WERI-Rb-1 (cell line): Measurements from ENCODE around the gene MAGEB10.

Source experiments
- DNase-seq: peaks from one replicate; pipeline ENCODE4 v3.0.0-alpha.2; 2020
- H3K27ac ChIP-seq: fragments of 250-450 bp; sonication (Bioruptor Pico); 2 replicates; pipeline ENCODE4 v1.5.1; 2020; ENCODE audit warnings: mild to moderate bottlenecking, moderate library complexity
- H3K27me3 ChIP-seq: fragments of 250-450 bp; sonication (Bioruptor Pico); 2 replicates; pipeline ENCODE4 v1.5.1; 2021; ENCODE audit warnings: mild to moderate bottlenecking, low read depth, moderate library complexity; ENCODE audit not compliant: insufficient read depth, severe bottlenecking
- H3K36me3 ChIP-seq: fragments of 250-450 bp; sonication (Bioruptor Pico); 2 replicates; pipeline ENCODE4 v1.5.1; 2020; ENCODE audit warnings: mild to moderate bottlenecking, moderate library complexity
- H3K4me3 ChIP-seq: 2 replicates; pipeline ENCODE4 v1.5.1; 2011; ENCODE audit warnings: low read depth, mild to moderate bottlenecking, control low read depth, low read length
- H3K9me3 ChIP-seq: fragments of 250-450 bp; sonication (Bioruptor Pico); 2 replicates; pipeline ENCODE4 v1.5.1; 2021; ENCODE audit warnings: mild to moderate bottlenecking, moderate library complexity; ENCODE audit not compliant: severe bottlenecking
- TF ChIP-seq, protein P1 (sequence below): IDR thresholded peaks from 2 replicates; pipeline ENCODE4 v1.5.1; 2011; ENCODE audit warnings: low read depth, mild to moderate bottlenecking, control low read depth, inconsistent platforms, low read length

MAGEB10 gene, protein sequence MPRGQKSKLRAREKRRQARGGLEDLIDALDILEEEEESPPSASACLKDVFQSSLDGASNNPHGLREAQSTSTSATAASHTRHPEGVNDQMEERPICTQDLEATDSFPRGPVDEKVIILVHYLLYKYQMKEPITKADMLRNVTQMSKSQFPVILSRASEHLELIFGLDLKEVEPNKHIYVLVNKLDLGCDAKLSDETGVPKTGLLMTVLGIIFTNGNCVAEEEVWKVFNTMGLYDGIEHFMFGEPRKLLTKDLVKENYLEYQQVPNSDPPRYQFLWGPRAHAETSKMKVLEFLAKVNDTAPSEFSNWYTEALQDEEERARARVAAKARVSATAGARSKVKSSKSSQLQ

DNA sequence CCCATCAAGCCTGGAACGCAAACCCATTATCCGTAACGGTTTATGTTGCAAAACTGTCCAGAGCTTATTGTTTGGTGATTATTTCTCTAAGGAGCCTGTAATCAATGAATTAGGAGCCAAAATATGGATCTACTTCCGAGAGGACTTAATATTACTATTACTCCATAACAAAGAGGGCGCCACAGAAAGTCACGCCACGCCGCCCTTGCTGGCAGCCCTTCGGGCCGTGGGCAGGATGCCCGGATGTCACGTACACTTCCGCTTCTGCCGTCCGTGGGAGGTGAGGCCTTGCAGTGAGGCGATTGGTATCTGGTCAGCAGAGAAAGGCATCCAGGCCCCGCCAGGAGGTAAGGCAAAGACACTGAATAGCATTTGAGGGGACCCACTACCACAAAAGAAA, at the start of gene MAGEB10:
Gene MAGEB10, plus strand, starts transcription at position 301 of the 400 bp plus-strand sequence. CDS start 13,317 bp downstream, outside the sequence.
- Histone ChIP-seq H3K9me3 (no peaks in the 10 kb centered on the region), H3K36me3 (no peaks in the 10 kb centered on the region), H3K27ac (no peak within 1 kb of the TSS), H3K27me3 (no peaks in the 10 kb centered on the region), H3K4me3 (no peak within 1 kb of the TSS)
- DNase-seq: no peak
- TF ChIP-seq, protein P1, sequence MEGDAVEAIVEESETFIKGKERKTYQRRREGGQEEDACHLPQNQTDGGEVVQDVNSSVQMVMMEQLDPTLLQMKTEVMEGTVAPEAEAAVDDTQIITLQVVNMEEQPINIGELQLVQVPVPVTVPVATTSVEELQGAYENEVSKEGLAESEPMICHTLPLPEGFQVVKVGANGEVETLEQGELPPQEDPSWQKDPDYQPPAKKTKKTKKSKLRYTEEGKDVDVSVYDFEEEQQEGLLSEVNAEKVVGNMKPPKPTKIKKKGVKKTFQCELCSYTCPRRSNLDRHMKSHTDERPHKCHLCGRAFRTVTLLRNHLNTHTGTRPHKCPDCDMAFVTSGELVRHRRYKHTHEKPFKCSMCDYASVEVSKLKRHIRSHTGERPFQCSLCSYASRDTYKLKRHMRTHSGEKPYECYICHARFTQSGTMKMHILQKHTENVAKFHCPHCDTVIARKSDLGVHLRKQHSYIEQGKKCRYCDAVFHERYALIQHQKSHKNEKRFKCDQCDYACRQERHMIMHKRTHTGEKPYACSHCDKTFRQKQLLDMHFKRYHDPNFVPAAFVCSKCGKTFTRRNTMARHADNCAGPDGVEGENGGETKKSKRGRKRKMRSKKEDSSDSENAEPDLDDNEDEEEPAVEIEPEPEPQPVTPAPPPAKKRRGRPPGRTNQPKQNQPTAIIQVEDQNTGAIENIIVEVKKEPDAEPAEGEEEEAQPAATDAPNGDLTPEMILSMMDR: no peak

DNA sequence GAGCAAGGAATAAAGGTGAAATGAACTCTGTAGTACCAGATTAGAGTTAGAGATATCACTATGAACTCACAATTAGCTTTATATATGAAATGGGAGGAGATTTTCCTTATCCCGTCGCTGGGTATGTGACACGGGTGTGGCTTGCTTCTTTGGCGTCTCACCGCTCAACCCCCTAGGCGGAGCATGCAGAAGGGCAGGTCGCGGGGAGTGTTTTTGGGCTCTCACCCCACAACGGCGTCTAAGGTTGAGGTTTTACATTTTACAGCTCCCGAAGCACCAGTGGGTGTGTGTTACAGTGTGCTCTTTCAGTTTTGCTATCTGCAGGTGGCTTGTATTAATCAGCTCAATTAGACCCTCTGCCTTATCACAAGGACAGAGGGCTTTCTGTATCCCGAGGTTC, 42.1 kb upstream of the MAGEB10 start:
- no peak for DNase-seq
- Histone ChIP-seq H3K9me3 (no peaks in the 10 kb centered on the region), H3K27me3 (no peaks in the 10 kb centered on the region), H3K27ac (no peak overlapping the region), H3K4me3 (no peak overlapping the region), H3K36me3 (no peaks in the 10 kb centered on the region)
- TF ChIP-seq, protein P1: no peak

DNA sequence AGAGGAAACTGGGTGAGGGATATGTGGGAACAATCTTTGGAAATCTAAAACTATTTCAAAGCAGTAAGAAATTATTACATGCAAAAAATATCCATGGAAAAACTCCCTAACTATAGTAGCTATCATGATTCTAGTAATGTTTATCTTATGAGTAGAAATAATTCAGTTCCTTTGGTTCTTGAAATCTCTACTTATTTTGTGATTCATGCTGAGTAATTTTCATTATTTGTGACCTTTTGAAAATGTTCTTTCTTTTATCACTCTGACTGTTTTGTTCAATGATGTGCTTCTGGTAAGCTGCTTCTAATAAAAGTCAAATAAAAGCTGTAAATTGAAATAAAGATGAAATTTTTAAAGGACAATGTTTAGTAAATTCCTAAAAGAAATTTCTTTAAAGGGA, 40.4 kb upstream of the MAGEB10 start:
- Histone ChIP-seq H3K9me3 (no peaks in the 10 kb centered on the region), H3K27ac (no peak overlapping the region), H3K4me3 (no peak overlapping the region), H3K36me3 (no peaks in the 10 kb centered on the region), H3K27me3 (no peaks in the 10 kb centered on the region)
- TF ChIP-seq, protein P1: no peak
- DNase-seq: no peak

DNA sequence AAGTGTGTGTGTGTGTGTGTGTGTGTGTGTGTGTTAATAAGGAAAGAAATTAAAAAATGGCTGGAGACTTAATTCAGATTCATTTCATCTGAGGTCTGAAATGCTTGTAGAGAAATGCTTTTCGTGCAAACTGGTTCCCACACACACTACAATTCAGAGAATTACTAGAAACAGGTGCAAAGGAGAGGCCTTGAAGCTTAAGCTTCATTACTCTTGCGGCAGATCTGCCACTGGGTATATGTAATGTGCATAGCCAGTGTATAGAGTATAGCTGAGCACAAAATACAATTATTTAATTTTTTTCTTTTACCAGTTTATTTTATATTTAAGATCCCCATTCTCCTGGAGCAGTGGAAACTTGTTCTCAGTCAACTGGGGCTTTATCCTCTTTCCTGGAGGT, 31.8 kb upstream of the MAGEB10 start:
- no peaks in the 10 kb centered on the region for H3K36me3 ChIP-seq
- peaks cover 4% of the 10 kb centered on the region for H3K27me3 ChIP-seq
- H3K4me3 ChIP-seq: no peak overlapping the region
- H3K27ac ChIP-seq: no peak overlapping the region
- no peak for DNase-seq
- TF ChIP-seq, protein P1: no peak
- no peaks in the 10 kb centered on the region for H3K9me3 ChIP-seq

DNA sequence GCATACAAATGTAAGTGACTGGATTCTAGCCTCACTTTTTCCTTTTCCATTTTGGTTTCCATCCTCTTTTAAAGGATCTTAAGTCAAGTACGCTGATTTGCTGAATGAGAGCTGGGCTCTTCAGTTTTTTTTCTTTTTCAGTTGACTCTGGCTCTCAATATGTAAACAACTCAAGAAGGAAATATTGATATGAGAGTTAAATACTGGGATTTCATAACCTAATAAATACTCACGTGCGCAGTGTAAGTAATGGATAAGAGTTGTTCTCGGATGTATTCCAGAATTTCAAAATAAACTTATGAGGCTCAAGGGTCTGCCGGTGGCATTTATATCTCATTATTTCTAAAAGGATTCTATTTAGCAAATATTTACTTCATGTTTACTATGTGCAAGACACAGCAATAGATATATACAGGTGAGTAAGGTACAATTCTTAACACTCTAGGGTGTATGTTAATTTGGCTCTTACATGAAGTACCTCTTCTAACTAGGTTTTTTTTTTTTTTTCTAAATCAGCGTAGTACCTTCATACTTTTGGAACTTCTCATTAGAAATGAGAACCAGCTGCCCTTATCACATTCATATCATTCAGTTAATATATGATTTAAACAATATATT, 11.0 kb upstream of the MAGEB10 start:
- TF ChIP-seq, protein P1: no peak
- H3K4me3 ChIP-seq: no peak overlapping the region
- no peaks in the 10 kb centered on the region for H3K27me3 ChIP-seq
- H3K9me3 ChIP-seq: no peaks in the 10 kb centered on the region
- H3K36me3 ChIP-seq: no peaks in the 10 kb centered on the region
- no peak for DNase-seq
- H3K27ac ChIP-seq: no peak overlapping the region
